Stimulated activated CD8-positive, alpha-beta memory T cell treated with anti-CD3 and anti-CD28 coated beads, Interleukin-15, amount 100 ng/mL, for 24 hours (primary cell): ENCODE results near the gene CFAP77.

ENCODE experiments used
- DNase-seq: peaks from one replicate; pipeline ENCODE4 v3.0.0-alpha.2; 2020; ENCODE audit warnings: low read depth

The CFAP77 gene

GRCh38 chr9:132517815-132518550 is 108.0 kb downstream of the CFAP77 start:
- no peak for DNase-seq

DNA sequence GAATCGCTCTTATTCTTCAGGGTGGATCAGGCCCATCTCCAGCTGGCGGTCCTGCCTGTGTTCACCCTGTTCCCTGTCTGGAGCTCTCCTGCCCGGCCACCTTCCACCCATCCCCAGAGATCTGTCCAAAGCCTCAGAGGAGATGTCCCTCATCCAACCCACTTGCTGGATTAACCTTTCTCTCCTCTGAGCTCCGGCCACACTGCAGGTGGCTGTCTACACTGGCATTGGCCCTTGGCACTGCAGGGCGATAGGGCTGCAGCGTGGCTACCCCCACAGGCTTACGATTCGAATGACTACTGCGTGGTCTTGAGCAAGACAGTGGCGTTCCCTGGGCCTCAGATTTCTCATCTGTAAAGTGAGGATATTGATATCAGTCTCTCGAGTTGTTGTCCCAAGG is 108.6 kb downstream of the CFAP77 start:
- no peak for DNase-seq

DNA sequence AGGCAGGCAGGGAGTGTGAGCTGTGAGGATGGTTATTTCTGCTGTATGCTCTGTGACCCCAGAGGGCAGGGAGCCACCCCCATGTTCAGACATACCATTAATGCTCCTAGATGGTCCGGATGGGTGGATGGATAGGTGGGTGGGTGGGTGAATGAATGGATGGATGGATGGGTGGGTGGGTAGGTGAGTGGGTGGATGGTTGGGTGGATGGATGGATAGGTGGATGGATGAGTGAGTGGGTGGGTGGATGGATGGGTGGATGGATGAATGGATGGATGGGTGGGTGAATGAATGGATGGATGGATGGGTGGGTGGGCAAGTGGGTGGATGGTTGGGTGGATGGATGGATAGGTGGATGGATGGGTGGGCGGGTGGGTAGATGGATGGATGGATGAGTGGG is 109.0 kb downstream of the CFAP77 start:
- no peak for DNase-seq

GRCh38 chr9:132520612-132521011 is 110.6 kb downstream of the CFAP77 start:
- no peak for DNase-seq

GRCh38 chr9:132525308-132526023 is 115.5 kb downstream of the CFAP77 start:
- DNase-seq, result no peak

DNA sequence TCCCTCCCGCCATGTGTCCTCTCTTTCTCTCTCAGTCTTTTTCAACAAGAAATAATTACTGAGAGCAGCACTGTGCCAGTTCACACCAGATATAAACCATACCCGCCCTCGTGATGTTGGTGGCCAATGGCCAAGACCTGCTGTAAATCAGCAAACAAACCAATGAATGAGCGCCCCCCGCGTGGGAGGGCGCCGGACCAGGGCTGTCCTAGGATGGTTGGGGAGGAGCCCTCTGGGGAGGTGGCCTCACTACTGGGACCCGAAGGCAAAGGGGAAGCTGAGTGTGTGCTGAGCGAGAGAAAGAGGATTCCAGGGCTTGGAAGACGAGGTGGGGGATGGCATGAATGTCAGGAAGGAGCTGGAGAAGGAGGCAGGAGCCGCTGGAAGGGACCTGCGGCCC is 121.2 kb downstream of the CFAP77 start:
- DNase-seq, result no peak

DNA sequence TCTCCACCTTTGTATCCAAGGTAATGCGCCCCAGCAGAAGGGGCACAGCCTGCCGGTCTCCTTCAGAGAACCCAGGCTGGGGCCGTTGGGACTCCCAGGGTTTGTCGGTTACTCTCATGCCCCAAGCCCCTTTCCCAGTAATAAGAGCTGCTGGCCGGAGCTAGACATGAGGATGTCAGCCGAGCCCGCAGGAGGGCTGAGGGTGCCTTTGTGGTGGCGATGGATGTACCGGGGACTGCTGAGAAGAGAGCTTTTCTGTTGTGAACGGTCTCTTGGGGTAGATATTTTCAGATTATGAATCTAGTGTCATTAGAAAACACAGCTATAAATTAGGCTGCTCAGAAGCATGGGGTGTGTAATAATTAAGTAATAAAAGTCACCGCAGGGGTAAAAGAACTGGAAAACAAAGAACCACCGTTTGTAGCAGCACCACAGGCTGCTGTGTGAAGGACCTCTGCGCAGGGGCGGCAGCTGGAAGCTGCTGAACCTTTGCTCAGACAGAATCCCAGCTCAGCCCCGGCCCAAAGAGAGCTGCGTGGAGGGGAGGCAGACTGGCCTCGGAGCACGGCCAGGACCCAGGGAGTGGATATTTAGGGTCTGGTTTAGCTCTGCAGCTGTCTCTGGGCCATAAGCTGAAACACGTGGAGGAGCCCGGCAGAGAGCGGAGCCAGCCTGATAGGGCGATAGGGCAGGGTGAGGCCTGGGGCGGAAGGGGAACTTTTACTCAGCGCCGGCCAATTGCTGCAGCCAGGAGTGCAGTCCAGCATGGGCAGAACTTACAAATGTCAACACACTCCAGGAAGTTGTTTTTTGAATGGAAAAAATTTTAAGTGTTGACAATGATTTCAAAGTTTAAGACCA is 121.9 kb downstream of the CFAP77 start:
- DNase-seq, result no peak

GRCh38 chr9:132534832-132535231 is 124.8 kb downstream of the CFAP77 start:
- no peak for DNase-seq

GRCh38 chr9:132536124-132536523 is 126.1 kb downstream of the CFAP77 start:
- DNase-seq, result no peak

- DNase-seq, result no peak
Observed at GRCh38 chr9:132537352-132537751, 127.3 kb downstream of the CFAP77 start.

DNA sequence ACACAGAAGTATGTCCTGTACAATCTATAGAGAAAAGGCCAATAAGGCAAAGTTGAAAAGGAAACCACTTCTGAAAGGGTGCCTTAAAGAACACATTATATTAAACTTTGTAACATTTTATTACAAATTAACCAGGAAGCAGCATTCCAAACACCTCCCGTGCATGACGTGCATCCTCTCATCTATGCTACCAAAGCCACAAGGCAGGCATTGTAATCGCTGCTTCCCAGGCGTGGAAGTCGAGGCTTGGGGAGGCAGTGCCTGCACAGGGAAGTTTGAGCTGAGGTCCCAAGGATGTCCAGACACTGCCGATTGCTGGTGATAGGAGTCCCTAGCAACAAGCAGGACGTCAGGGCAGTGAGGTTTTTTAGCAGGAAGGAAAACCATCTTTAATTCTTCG is 128.1 kb downstream of the CFAP77 start:
- DNase-seq, result no peak

GRCh38 chr9:132539096-132539495 is 129.1 kb downstream of the CFAP77 start:
- no peak for DNase-seq

- no peak for DNase-seq
Observed at GRCh38 chr9:132541051-132541450, 131.0 kb downstream of the CFAP77 start.

GRCh38 chr9:132541870-132542830 is 132.1 kb downstream of the CFAP77 start:
- DNase-seq, result no peak

DNA sequence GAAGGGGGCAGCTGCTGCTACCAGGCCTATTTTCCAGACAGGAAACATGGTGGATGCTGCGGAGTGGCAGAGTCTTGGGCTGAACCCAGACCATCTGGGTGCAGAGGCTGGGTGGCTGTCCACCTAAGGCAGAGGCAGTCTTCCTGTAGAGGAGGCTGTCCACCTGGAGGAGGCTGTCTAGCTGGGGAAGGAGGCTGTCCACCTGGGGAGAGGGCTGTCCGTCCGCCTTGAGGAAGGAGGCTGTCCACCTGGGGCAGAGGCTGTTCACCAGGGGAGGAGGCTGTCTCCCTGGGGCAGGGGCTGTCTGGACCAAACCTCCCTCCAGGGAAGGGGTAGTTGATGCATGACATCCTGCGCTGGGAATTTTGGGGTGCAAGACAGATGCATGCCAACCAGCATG is 133.2 kb downstream of the CFAP77 start:
- DNase-seq, result no peak

GRCh38 chr9:132543960-132544359 is 133.9 kb downstream of the CFAP77 start:
- no peak for DNase-seq

DNA sequence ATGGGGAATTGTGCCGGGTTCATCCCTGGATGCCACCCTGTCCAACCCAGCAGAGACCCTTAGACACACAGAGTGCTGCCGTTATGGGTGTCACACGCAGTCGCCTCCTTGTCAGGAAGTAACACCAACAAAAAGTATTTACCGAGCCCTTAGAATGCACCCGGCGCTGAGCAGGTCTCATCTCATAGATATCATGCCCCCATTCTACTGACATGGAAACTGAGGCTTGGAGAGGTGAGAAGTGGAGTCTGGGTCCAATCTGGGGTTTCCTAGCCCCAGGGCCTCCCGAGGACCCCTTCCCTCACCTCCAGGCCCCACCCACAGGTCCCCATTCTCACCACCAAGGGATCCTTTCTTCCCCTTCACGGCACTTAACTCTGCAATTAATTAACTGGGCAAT is 135.6 kb downstream of the CFAP77 start:
- DNase-seq, result no peak

GRCh38 chr9:132546148-132547051 is 136.4 kb downstream of the CFAP77 start:
- no peak for DNase-seq

DNA sequence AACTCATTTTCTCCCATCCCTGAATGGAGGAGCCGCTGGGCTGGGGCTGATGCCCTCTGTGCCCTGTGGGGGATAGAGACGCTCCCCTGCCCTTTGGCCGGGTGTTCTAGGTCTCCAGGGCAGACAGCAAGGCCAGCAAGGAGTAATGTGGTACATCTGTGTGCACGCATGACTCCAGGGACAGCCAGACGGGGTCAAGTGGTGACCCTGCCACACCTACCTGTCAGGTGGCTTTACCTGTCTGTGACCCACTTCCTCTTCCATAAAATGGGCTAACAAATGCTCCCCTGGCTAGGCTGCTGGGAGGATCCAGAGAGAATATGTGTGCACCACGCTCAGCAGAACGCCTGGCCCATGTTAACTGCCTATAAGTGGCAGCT is 137.0 kb downstream of the CFAP77 start:
- DNase-seq, result no peak

DNA sequence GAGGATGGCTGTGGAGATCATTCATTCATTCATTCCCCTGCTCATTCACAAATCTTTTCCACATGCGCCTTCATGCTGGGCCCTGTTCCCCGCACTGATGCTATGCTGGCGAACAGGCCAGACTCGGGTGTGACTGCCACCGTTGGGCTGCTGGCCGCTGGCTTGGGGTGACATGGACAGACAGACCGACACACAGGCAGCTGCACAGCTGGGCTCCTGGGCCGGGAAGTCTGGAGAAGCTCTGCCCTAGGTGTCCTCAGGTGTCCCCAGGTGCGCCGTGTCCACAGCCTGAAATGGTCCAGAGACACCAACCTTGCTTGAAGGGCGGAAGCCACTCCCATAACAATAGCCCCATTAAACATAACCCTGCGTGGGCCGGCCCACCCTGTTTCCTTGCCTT is 137.4 kb downstream of the CFAP77 start:
- DNase-seq, result no peak
